Testis (tissue), 2 donors: Measurements from ENCODE around the gene MSRB1.

ENCODE experiments used
- CTCF ChIP-seq, 3 experiments: fragments of 450-650 bp in 2 of 3; fragments of 200-600 bp in 1 of 3; sonication (generic) in 1 of 3; IDR thresholded peaks; one replicate each; pipeline ENCODE4 v1.5.1; 2016 to 2019; ENCODE audit warnings: antibody characterized with exemption in 3 of 3, mild to moderate bottlenecking in 2 of 3, moderate library complexity in 1 of 3
- POLR2A ChIP-seq: fragments of 450-650 bp; IDR thresholded peaks from one replicate; pipeline ENCODE4 v1.6.1; 2017; ENCODE audit warnings: antibody characterized with exemption, mild to moderate bottlenecking, moderate library complexity

DNA sequence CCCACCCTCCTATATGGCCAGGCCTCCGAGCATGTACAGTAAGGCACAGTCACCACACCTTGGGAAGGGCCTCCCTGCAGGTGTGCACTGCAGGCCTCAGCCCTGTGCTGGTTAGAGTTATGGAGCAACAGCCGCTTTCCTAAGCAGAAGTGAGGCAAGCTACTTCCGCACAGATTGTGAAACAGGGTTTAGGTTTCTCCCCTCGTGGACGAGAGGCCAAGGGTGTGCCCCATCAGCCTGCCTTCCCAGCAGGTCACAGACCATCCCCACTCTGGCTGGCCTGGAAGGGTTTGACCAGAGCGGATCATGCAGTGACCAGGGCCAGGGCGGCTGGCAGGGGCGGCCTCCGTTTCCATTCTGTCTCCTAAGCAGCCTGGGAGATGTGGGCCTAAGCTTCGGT is 4.7 kb downstream of the MSRB1 start:
- TF ChIP-seq CTCF (IDR thresholded peaks at IDR 0.05) (no peak), POLR2A (no peak)
